NT2/D1 (cell line): ENCODE measurements around the gene INTS4.
"Not testable (repeated sequence)": the region's sequence is repeated elsewhere in the genome, so short reads cannot be mapped to it uniquely, and the experiment has no call there.

Experiments
- DNase-seq: peaks from one replicate; pipeline ENCODE4 v3.0.0-alpha.2; 2011; ENCODE audit warnings: low read depth, low spot score
- H3K27me3 ChIP-seq: 2 replicates; pipeline ENCODE4 v1.6.0; 2011; ENCODE audit warnings: mild to moderate bottlenecking; ENCODE audit not compliant: insufficient read length, insufficient read depth
- H3K36me3 ChIP-seq: 2 replicates; pipeline ENCODE4 v1.6.1; 2011; ENCODE audit warnings: mild to moderate bottlenecking, low read length, mixed read lengths; ENCODE audit not compliant: insufficient read depth, insufficient read length
- H3K4me1 ChIP-seq: 2 replicates; pipeline ENCODE4 v1.5.1; 2011; ENCODE audit not compliant: insufficient read depth, insufficient read length
- H3K4me3 ChIP-seq: 2 replicates; pipeline ENCODE4 v1.5.1; 2011; ENCODE audit warnings: low read depth; ENCODE audit not compliant: insufficient read length
- H3K9ac ChIP-seq: 2 replicates; pipeline ENCODE4 v1.6.0; 2011; ENCODE audit warnings: low read depth; ENCODE audit not compliant: insufficient read length
- H3K9me3 ChIP-seq: 2 replicates; pipeline ENCODE4 v1.5.1; 2011; ENCODE audit warnings: mild to moderate bottlenecking, low read length; ENCODE audit not compliant: insufficient read depth
- SUZ12 ChIP-seq: IDR thresholded peaks from 2 replicates; pipeline ENCODE4 v1.6.1; 2011; ENCODE audit not compliant: insufficient read length, insufficient read depth; ENCODE audit errors: extremely low read depth
- YY1 ChIP-seq: IDR thresholded peaks from 2 replicates; pipeline ENCODE4 v1.6.1; 2011; ENCODE audit not compliant: insufficient read length, insufficient read depth
- ZNF274 ChIP-seq: IDR thresholded peaks from 2 replicates; pipeline ENCODE4 v1.6.1; 2011; ENCODE audit warnings: mild to moderate bottlenecking, low read depth, low read length

The INTS4 gene

GRCh38 chr11:77968337-77968736, 26.1 kb downstream of the INTS4 start:
- Histone ChIP-seq H3K4me1 (no peaks in the 10 kb centered on the region), H3K4me3 (no peak overlapping the region), H3K9me3 (no peaks in the 10 kb centered on the region), H3K27me3 (no peaks in the 10 kb centered on the region), H3K36me3 (peaks cover 9% of the 10 kb centered on the region), H3K9ac (no peak overlapping the region)
- DNase-seq, result no peak
- TF ChIP-seq ZNF274 (no peak), SUZ12 (no peak), YY1 (no peak)

GRCh38 chr11:77967753-77968152, 26.7 kb downstream of the INTS4 start:
- Histone ChIP-seq H3K36me3 (peaks cover 9% of the 10 kb centered on the region), H3K27me3 (no peaks in the 10 kb centered on the region), H3K4me3 (no peak overlapping the region), H3K9me3 (no peaks in the 10 kb centered on the region), H3K9ac (no peak overlapping the region), H3K4me1 (no peaks in the 10 kb centered on the region)
- DNase-seq, result no peak
- TF ChIP-seq ZNF274, result no peak
- TF ChIP-seq YY1, result no peak
- no peak for TF ChIP-seq SUZ12

- peaks cover 9% of the 10 kb centered on the region for H3K36me3 ChIP-seq
- H3K4me3 ChIP-seq, result no peak overlapping the region
- no peak overlapping the region for H3K9ac ChIP-seq
- no peak for DNase-seq
- no peaks in the 10 kb centered on the region for H3K27me3 ChIP-seq
- H3K9me3 ChIP-seq, result no peaks in the 10 kb centered on the region
- TF ChIP-seq YY1 (no peak), ZNF274 (no peak), SUZ12 (no peak)
- no peaks in the 10 kb centered on the region for H3K4me1 ChIP-seq
Observed at GRCh38 chr11:77967121-77967520, 27.3 kb downstream of the INTS4 start.

DNA sequence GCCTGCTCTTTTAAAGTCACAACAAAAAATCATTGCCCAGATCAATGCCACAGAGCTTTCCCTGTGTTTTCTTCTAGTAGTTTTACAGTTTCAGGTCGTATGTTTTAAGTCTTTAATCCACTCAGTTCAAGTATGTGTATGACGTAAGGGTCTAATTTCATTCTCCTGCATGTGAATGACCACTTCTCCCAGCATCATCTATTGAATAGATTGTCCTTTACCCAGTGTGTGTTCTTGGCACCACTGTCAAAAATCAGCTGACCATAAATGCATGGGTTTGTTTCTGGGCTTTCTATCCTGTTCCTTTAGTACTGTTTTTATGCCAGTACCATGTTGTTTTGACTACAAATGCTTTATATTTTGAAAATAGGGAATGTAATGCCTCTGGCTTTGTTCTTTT, 28.1 kb downstream of the INTS4 start:
- TF ChIP-seq YY1, result no peak
- H3K36me3 ChIP-seq, result peaks cover 12% of the 10 kb centered on the region
- no peaks in the 10 kb centered on the region for H3K4me1 ChIP-seq
- H3K4me3 ChIP-seq, result no peak overlapping the region
- H3K9me3 ChIP-seq, result no peaks in the 10 kb centered on the region
- DNase-seq, result no peak
- no peaks in the 10 kb centered on the region for H3K27me3 ChIP-seq
- no peak overlapping the region for H3K9ac ChIP-seq

GRCh38 chr11:77959434-77959833, 35.0 kb downstream of the INTS4 start:
- Histone ChIP-seq H3K27me3 (no peaks in the 10 kb centered on the region), H3K36me3 (peaks cover 25% of the 10 kb centered on the region), H3K4me1 (no peaks in the 10 kb centered on the region), H3K4me3 (no peak overlapping the region), H3K9ac (no peak overlapping the region), H3K9me3 (no peaks in the 10 kb centered on the region)
- no peak for TF ChIP-seq SUZ12
- no peak for TF ChIP-seq YY1
- TF ChIP-seq ZNF274, result no peak
- no peak for DNase-seq

- DNase-seq, H3K4me3 ChIP-seq, H3K4me1 ChIP-seq, H3K9ac ChIP-seq, H3K27me3 ChIP-seq, H3K9me3 ChIP-seq: not testable (repeated sequence)
- peaks cover 25% of the 10 kb centered on the region for H3K36me3 ChIP-seq
Observed at GRCh38 chr11:77958583-77959177, 35.8 kb downstream of the INTS4 start.

DNA sequence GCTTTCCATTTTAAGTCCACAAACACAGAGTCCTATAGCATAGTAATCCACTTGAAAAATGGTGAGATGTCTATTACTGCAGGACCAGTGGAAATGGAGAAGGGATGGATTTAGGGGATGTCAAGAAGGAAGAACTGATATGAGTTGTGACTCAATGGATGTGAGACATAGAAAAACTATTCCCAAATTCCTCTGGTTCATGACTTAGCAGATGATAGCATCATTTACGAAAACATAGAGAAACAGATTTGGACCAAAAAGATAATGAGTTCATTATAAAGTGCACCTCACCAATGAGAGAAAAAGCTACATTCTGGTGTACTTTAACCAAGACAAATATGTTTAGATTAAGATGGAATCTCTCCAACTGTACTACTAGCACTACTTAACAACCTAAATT, 51.2 kb downstream of the INTS4 start:
- H3K36me3 ChIP-seq, H3K4me1 ChIP-seq, H3K27me3 ChIP-seq, H3K9ac ChIP-seq, H3K9me3 ChIP-seq, H3K4me3 ChIP-seq, DNase-seq: not testable (repeated sequence)

- H3K27me3 ChIP-seq, H3K4me1 ChIP-seq, H3K36me3 ChIP-seq, H3K4me3 ChIP-seq, DNase-seq, H3K9ac ChIP-seq, H3K9me3 ChIP-seq: not testable (repeated sequence)
Observed at GRCh38 chr11:77942465-77942864, 52.0 kb downstream of the INTS4 start.

- DNase-seq, H3K4me3 ChIP-seq, H3K36me3 ChIP-seq, H3K9me3 ChIP-seq, H3K4me1 ChIP-seq, H3K9ac ChIP-seq, H3K27me3 ChIP-seq: not testable (repeated sequence)
Observed at GRCh38 chr11:77933596-77933995, 60.9 kb downstream of the INTS4 start.

DNA sequence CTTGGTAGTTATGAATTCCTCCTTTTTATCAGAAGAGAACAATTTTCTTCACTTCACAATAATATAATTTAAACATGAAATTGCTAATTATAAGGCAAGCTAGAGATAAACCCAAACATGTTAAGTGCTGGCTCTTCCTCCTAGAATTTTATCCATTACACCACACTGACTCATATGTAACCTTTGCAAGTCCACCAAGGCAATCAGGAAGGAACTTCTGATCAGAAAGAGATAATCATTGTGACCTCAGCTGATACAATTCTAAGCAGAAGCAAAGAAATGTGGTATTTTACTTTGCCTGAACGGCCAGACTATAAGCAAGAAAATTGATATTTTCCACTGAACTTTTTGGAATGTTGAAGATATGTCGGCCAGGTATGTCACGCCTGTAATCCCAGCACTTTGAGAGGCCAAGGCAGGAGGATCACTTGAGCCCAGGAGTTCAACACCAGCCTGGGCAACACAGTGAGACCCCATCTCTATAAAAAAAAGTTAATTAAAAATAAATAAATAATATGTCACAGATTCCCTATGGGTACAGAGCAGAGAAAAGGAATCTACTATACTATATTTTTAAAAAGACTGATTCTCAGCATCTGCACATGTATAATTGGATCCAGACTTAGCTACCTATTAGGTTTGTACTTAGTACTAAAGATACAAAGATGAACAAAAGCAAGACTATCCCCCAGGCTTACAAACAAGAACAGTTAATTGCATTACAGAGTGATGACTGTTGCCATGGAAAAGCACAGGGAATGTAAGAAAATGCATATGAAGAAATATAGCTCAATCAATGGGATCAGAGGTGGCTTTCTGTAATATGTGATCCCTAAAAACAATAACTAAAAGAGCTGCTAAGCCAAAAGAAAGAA, 63.9 kb downstream of the INTS4 start:
- not testable (repeated sequence) for H3K27me3 ChIP-seq, H3K9ac ChIP-seq, DNase-seq

DNA sequence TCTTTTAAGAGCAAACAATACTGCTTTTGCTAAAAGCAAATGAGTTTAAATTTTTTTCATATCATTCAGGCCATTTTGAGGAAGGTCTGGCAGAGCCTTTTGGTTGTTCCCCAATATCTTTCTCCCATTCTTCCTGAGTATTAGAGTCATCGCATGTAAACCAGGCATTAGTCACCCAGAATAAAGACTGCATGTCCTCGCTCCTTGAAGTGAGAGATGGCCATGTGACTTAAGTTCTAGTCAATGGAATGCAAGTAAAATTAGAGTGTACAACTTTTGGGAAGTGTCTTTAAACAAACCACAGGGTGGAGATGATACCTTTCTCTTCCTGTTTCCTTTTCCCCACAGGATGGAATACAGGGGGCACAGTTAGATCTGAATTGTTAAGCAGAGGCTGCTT, 76.8 kb downstream of the INTS4 start:
- not testable (repeated sequence) for H3K9me3 ChIP-seq, H3K9ac ChIP-seq, H3K4me1 ChIP-seq, H3K36me3 ChIP-seq, H3K4me3 ChIP-seq, DNase-seq, H3K27me3 ChIP-seq

More for the DNA sequence above, 63.9 kb downstream of the INTS4 start:
- not testable (repeated sequence) for H3K4me3 ChIP-seq, H3K4me1 ChIP-seq, H3K9me3 ChIP-seq, H3K36me3 ChIP-seq
